GM19452 (cell line): ENCODE measurements around the gene KRTAP10-12.

Source experiments
- ATAC-seq: cut with Tn5 transposase; IDR thresholded peaks from one replicate; pipeline ENCODE4 v1.9.1; 2021; ENCODE audit not compliant: unreplicated experiment

Gene KRTAP10-12

GRCh38 chr21:44710756-44711326, 13.9 kb downstream of the KRTAP10-12 start:
- no peak for ATAC-seq

DNA sequence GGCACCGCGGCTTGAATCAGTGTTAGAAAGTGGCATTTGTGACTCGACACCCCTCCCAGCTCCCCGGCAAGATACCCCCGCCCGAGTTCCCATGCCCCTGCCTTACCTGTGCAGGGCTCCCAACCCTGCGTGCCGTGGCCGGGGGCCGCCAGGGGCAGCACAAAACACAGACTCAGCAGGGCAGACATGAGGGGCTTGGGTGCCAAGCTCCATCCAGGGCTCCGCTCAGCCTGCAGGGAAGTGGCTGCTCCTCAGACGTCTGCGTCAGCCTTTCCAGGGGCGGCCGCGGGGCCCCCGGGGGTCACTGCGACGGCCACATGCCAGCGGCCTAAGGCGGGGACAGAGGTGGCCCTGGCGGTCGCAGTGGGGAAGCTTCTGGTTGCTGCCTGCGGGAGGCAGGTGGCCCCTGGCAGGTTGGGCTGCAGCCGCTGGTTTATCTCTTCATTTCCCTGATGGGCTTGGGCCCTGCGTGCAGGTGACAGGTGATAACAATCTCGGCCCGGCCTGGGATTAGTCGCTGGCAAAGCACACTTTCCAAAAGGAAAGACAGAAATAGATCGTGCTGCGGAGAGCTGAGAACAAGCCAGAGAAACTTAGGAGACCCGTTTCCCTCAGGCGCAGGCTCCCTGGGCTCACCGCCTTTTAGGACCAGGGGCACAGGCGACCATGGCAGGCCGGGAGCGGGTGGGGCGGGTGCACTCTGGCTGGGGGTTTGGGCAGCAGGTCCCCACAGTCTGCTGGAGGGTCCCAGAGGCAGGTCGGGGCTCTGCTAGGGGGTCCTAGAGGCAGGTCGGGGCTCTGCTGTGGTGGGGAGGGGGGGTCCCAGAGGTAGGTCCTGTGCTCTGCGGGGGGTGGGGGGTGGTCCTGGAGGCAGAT, 14.6 kb downstream of the KRTAP10-12 start, which contains the start of gene TSPEAR:
Gene TSPEAR, minus strand, starts transcription at position 246 of the 876 bp plus-strand sequence. Its CDS starts 58 bp downstream, at position 188.
- no peak for ATAC-seq

DNA sequence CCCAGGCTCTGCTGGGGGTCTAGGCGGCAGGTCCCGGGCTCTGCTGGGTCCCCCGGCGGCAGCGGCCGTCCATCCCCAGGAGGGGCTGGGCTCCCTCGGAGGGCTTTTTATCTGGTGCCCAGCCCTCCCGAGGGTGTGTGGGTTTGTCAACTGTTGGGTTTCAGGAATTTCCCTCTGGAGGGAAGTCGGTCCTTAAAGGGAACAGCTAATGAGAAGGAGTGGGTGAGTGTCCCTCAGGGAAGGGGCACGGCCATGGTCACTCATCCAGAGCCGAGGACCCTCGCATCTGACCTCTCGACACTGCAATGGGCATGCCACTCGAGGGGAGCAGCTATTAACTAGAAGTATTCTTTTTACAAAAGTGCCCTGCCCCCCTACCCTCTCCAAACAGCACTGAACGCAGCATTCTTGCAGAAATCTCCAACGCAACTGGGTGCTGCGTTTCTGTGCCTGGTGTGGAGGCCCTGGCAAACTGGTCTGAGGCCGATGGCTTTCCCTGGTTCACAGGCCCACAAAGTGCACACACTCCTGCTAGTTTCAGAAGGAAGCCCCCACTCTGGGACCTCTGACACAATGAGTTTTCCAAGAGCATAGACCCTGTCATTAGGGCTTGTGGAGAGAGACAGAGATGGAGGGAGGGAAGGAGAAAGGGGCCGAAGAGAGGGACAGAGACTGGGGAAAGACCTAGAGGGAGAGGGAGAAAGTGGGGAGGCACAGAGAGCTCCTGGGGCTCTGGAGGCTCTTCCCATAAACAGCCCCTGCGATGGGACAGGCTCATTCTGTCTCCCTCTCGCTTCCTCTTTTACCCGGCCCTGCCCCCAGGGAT, 15.4 kb downstream of the KRTAP10-12 start:
- no peak for ATAC-seq

GRCh38 chr21:44713130-44713529, 16.2 kb downstream of the KRTAP10-12 start:
- no peak for ATAC-seq

- no peak for ATAC-seq
These were observed 16.9 kb downstream of the KRTAP10-12 start for GRCh38 chr21:44713846-44714245.

GRCh38 chr21:44714905-44715304, 17.9 kb downstream of the KRTAP10-12 start:
- ATAC-seq = no peak

GRCh38 chr21:44716984-44717383, 20.0 kb downstream of the KRTAP10-12 start:
- no peak for ATAC-seq

DNA sequence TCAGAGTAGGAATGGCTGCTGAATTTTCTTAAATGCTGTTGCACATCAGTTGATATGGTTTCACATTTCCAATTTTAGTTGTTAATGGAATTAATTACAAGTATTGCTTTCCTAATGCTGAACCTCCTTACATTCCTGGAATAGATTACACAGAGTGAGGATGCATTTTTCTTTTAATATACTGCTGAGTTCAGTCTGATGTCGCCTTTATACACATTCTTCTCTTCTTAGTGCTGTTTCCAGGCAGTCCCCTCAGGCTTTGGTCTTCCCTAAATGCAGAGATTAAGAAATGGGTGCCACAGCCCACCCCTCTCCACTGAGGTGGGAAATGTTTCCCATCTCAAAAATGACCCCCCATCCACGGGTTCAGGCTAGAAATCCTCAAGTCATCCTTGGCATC, 21.1 kb downstream of the KRTAP10-12 start:
- ATAC-seq = no peak

DNA sequence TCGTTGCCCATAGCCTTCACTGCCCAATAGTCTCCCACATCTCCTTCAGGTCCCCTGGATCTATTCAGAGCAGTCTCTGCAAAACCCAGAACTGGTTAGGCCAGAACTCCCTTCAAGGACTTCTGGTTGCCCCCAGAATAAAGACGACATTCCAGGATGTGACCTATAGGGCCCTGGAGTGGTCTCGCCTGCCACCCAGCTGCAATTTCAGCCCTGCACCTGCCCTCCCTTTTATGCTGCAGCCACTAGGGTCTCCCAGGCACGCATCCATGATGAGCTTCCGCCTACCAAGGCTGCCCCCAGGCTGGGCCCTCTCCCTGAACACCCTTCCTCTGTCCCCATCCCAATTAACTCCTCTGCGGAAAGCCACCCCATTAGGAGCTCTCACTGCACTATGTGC, 21.6 kb downstream of the KRTAP10-12 start:
- ATAC-seq = no peak

- ATAC-seq = no peak
These were observed 23.2 kb downstream of the KRTAP10-12 start for GRCh38 chr21:44720170-44720569.

DNA sequence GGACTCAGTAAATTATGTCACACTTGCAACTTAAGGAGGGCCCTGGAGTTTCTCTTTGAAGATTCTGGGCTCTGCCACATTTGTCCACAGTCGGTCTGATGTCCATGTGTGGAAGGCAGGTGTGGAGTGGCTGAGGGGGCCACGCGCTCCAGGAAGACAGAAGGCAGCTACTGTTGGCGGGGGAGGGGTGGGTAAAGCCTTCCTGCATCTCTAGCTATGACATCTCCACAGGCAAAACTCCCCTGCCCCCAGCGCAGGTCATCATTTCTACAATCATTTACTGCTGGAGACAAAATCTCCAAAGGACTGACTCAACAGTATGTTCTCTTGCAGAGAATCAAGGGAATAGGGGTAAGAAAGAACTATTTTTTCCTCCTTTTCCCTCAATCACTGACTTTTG, 25.8 kb downstream of the KRTAP10-12 start:
- no peak for ATAC-seq

- ATAC-seq = no peak
These were observed 26.5 kb downstream of the KRTAP10-12 start for GRCh38 chr21:44723177-44724131.

DNA sequence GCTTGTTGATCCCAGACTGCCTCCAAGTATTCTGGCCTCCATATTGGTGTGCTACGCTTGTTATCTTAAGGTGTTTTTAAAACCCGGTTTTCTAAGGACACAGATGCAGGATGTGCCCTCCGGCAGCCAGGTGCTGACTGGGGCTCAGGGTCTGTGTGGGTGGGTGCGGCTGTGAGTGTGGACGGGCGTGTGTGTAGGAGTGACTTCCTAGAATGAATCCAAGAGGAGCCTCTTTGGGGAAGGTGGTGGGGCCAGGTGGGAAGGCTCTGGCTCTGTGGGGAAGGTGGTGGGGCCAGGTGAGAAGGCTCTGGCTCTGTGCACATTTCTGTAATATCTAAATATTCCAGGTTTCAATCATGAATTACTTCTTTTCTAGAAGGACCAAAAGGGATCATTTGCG, 27.2 kb downstream of the KRTAP10-12 start:
- ATAC-seq = no peak

DNA sequence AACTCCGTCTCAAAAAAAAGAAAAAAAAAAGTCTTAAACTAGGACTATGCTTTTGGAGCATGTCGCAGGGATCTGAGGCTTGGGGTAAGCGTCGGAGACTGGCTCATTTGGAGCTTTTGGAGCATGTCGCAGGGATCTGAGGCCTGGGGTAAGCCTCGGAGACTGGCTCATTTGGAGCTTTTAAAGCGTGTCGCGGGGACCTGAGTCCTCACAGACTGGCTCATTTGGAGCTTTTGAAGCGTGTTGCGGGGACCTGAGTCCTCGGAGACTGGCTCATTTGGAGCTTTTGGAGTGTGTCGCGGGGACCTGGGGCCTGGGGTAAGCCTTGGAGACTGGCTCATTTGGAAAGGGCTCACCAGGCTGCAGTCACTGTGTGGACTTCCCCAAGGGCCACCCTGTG, 28.0 kb downstream of the KRTAP10-12 start:
- ATAC-seq = no peak

DNA sequence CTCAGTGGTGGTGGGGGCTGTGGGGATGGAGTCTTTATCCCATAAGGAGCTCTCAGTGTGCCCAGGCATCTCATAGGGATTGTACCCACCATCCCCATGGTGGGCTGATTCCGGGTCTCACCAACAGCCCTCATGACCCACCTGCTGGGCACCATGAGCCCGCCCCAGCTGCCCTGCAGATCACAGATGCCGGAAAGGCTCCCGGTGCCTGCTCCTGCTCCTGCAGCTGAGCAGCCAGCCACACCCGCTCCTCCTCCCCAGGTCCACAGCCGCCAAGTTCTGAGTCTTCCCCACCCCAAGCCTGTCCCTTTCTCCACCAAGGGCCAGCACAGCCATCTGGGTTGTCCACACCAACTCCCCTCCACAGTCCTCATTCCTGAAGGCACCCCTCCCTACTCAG, 29.9 kb downstream of the KRTAP10-12 start:
- ATAC-seq = no peak

DNA sequence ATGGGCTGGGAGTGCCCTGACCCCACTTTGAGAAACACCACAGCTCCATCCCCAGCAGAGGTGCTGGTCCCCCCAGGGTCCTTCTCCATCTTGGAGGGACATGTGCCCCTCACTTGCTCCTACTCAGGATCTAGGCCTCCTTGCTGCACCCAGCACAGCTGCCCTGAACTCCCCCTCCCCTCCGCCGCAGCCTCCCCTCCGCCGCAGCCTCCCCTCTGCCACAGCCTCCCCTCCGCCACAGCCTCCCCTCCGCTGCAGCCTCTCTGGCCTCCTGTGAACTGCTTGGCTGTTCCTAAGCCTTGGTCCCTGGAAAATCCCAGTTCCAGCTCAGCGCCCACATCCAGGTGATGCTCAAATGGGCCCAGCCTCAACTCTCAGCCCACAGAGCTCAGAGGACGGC, 30.3 kb downstream of the KRTAP10-12 start:
- no peak for ATAC-seq

DNA sequence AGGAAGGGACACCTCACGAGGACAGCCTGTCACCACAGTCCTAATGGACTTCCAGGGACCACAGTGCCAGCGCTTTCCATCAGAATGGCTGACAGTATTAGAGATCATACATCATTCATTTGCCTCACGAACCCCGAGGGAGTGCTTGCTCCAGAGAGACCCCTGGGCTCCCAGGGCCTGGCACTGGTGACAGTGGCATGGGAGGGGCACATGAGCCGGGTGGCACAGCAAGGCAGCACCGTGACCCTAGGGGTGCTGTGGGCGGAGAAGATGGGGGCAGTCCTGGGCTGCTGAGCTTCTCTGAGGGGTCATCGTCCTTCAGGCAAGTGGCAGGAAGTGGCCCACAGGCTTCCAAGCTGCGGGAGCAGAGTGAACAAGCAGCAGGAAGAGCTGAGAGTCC, 30.8 kb downstream of the KRTAP10-12 start:
- ATAC-seq = no peak

GRCh38 chr21:44728716-44729115, 31.7 kb downstream of the KRTAP10-12 start:
- no peak for ATAC-seq

GRCh38 chr21:44729336-44730027, 32.5 kb downstream of the KRTAP10-12 start:
- ATAC-seq = no peak

GRCh38 chr21:44730028-44730395, 33.0 kb downstream of the KRTAP10-12 start:
- no peak for ATAC-seq
